ENCODE results near the gene GALNT2.

The GALNT2 gene

DNA sequence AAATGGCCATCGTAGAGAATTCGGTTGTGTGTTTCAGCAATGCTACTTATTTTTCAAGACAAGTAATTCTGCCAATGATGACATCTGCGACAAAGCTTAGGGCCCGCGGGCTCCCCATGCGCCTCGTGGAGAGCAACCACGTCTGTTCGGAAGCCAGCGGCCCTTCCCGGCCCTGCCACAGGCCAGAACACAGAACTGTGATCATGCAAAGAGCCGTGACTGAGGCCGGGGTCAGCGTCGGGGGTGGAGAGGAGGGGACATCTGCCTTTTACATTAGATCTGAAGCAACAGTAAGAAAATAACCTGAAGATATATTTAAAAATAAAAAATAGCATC is 255.4 kb downstream of the GALNT2 start:
- Histone ChIP-seq H3K4me3 (ENCODE audit: low read length) (no peak overlapping the region), H3K79me2 (ENCODE audit: low read length) (no peaks in the 10 kb centered on the region), H2AFZ (ENCODE audit: low read length) (no peak overlapping the region), H3K4me2 (ENCODE audit: low read depth, low read length) (no peak overlapping the region), H3K27ac (ENCODE audit: low read length) (no peak overlapping the region), H4K20me1 (ENCODE audit: insufficient read depth, low read length) (no peaks in the 10 kb centered on the region), H3K9ac (ENCODE audit: low read length) (no peak overlapping the region), H3K27me3 (replicated peaks; ENCODE audit: insufficient read depth, low read length) (no peaks in the 10 kb centered on the region), H3K4me1 (ENCODE audit: low read length) (no peaks in the 10 kb centered on the region), H3K9me2 (replicated peaks; ENCODE audit: insufficient read depth, low read length) (no peaks in the 10 kb centered on the region), H3F3A (ENCODE audit: insufficient read depth, low read length) (no peaks in the 10 kb centered on the region), H3K9me3 (replicated peaks; ENCODE audit: insufficient read depth, low read length) (no peaks in the 10 kb centered on the region), H3K36me3 (replicated peaks; ENCODE audit: insufficient read depth, low read length) (no peaks in the 10 kb centered on the region)
- no peak for DNase-seq
- no peak for TF ChIP-seq CTCF (IDR thresholded peaks at IDR 0.05; ENCODE audit: low read length)

DNA sequence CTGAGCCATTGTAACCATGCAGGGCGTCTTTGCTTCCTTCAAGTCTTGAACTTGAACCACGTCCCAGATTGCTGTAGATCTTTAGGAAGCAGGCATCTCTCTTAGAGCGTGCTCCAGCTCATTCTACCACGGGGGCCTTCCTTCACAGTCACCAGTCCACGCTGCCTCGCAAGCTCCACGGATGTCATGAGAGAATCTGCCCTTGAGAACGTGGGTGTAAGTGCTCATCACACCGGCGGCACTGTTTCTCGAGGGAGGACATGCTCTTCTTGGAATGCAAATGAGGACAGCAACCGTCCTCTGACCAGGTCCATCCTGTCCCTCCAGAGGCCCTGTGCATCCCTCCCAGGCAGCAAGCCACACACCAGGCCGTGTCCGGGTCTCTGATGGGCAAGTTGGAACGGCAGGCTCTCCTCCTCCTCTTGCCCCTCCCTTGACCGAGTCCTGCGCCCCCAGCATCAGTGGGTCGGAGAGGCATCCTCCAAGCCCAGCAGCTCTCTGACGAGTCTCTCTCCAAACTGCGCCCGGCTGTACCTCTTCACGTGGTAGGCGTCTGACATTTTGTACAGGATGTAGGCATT is 256.0 kb downstream of the GALNT2 start:
- no peak overlapping the region for H3K4me3 ChIP-seq (ENCODE audit: low read length)
- no peaks in the 10 kb centered on the region for H3K79me2 ChIP-seq (ENCODE audit: low read length)
- H3K27me3 ChIP-seq (replicated peaks; ENCODE audit: insufficient read depth, low read length) = no peaks in the 10 kb centered on the region
- TF ChIP-seq EZH2phosphoT487 (IDR thresholded peaks at IDR 0.05; ENCODE audit: low read length) = no peak
- no peak for TF ChIP-seq CTCF (IDR thresholded peaks at IDR 0.05; ENCODE audit: low read length)
- TF ChIP-seq EZH2 (optimal IDR thresholded peaks at IDR 0.05; ENCODE audit: low read depth, low read length) = no peak
- no peaks in the 10 kb centered on the region for H3K9me2 ChIP-seq (replicated peaks; ENCODE audit: insufficient read depth, low read length)
- H4K20me1 ChIP-seq (ENCODE audit: insufficient read depth, low read length) = no peaks in the 10 kb centered on the region
- H3K27ac ChIP-seq (ENCODE audit: low read length) = no peak overlapping the region
- no peaks in the 10 kb centered on the region for H3K36me3 ChIP-seq (replicated peaks; ENCODE audit: insufficient read depth, low read length)
- H3K4me2 ChIP-seq (ENCODE audit: low read depth, low read length) = no peak overlapping the region
- no peaks in the 10 kb centered on the region for H3K4me1 ChIP-seq (ENCODE audit: low read length)
- no peaks in the 10 kb centered on the region for H3K9me3 ChIP-seq (replicated peaks; ENCODE audit: insufficient read depth, low read length)
- no peak for DNase-seq
- no peak overlapping the region for H3K9ac ChIP-seq (ENCODE audit: low read length)
- H3F3A ChIP-seq (ENCODE audit: insufficient read depth, low read length) = no peaks in the 10 kb centered on the region
- H2AFZ ChIP-seq (ENCODE audit: low read length) = no peak overlapping the region

GRCh38 chr1:230323686-230324085 is 256.6 kb downstream of the GALNT2 start:
- no peak for DNase-seq
- Histone ChIP-seq H3K4me1 (ENCODE audit: low read length) (no peaks in the 10 kb centered on the region), H4K20me1 (ENCODE audit: insufficient read depth, low read length) (no peaks in the 10 kb centered on the region), H2AFZ (ENCODE audit: low read length) (no peak overlapping the region), H3K27me3 (replicated peaks; ENCODE audit: insufficient read depth, low read length) (no peaks in the 10 kb centered on the region), H3K9me2 (replicated peaks; ENCODE audit: insufficient read depth, low read length) (no peaks in the 10 kb centered on the region), H3K36me3 (replicated peaks; ENCODE audit: insufficient read depth, low read length) (no peaks in the 10 kb centered on the region), H3K9me3 (replicated peaks; ENCODE audit: insufficient read depth, low read length) (no peaks in the 10 kb centered on the region), H3K79me2 (ENCODE audit: low read length) (no peaks in the 10 kb centered on the region), H3K27ac (ENCODE audit: low read length) (no peak overlapping the region), H3F3A (ENCODE audit: insufficient read depth, low read length) (no peaks in the 10 kb centered on the region), H3K4me3 (ENCODE audit: low read length) (no peak overlapping the region), H3K4me2 (ENCODE audit: low read depth, low read length) (no peak overlapping the region), H3K9ac (ENCODE audit: low read length) (no peak overlapping the region)
- TF ChIP-seq CTCF (IDR thresholded peaks at IDR 0.05; ENCODE audit: low read length) (no peak), EZH2phosphoT487 (IDR thresholded peaks at IDR 0.05; ENCODE audit: low read length) (no peak), EZH2 (optimal IDR thresholded peaks at IDR 0.05; ENCODE audit: low read depth, low read length) (no peak)

All from MM.1S (cell line).